ENCODE results near the gene ADGRB3. TPM values are rescaled to one million over a fixed set of nuclear protein-coding genes. Genes with fewer than 3 reads are reported as not detected.

Gene ADGRB3
- total and polyA plus RNA-seq, 2 donors (not counting 1 experiment from before 2014, with no cell fraction given), result not detected

- Histone ChIP-seq H3K79me2 (ENCODE audit: control insufficient read depth, insufficient read depth, low read length) (no peaks in the 10 kb centered on the region), H3K4me2 (replicated peaks; ENCODE audit: low read depth, low read length, poor library complexity, severe bottlenecking) (no peak overlapping the region), H4K20me1 (ENCODE audit: control insufficient read depth, insufficient read depth, low read length, poor library complexity, severe bottlenecking) (no peaks in the 10 kb centered on the region), H3K9ac (ENCODE audit: low read length) (no peak overlapping the region), H3K4me3 (ENCODE audit: control extremely low read depth in 1 of 5, extremely low read depth in 1 of 5, insufficient read depth in 1 of 5, low read depth in 2 of 5, low read length in 4 of 5) (no peak overlapping the region), H3K27me3 (replicated peaks in 1 of 4; ENCODE audit: control extremely low read depth in 1 of 4, control insufficient read depth in 3 of 4, insufficient read depth in 4 of 4, low read length in 3 of 4) (no peaks in the 10 kb centered on the region), H3K4me1 (ENCODE audit: control insufficient read depth in 2 of 2, insufficient read depth in 2 of 2, low read length in 2 of 2) (no peaks in the 10 kb centered on the region), H2AFZ (ENCODE audit: insufficient read depth, low read depth, low read length, poor library complexity, severe bottlenecking) (no peak overlapping the region), H3K36me3 (replicated peaks in 1 of 2; ENCODE audit: control extremely low read depth in 1 of 2, control insufficient read depth in 1 of 2, extremely low read depth in 1 of 2, insufficient read depth in 2 of 2, low read length in 1 of 2) (no peaks in the 10 kb centered on the region), H3K9me3 (ENCODE audit: control extremely low read depth in 1 of 3, control insufficient read depth in 2 of 3, insufficient read depth in 1 of 3, low read length in 2 of 3) (no peaks in the 10 kb centered on the region), H3K27ac (ENCODE audit: low read length in 2 of 2) (no peak overlapping the region)
- CTCF ChIA-PET, result no interaction called here
- Mint-ChIP-seq H3K9me3 (ENCODE audit: insufficient read depth) (no peaks in the 10 kb centered on the region), H3K27ac (no peak overlapping the region), H3K27me3 (no peaks in the 10 kb centered on the region), H3K4me1 (no peaks in the 10 kb centered on the region), H3K4me3 (no peak overlapping the region)
- intact Hi-C loops (cut with micrococcal nuclease), result no loop called here
- ATAC-seq (ENCODE audit: low read depth), result no peak
- no CpG with 5 or more reads among the region's 3 CpGs for WGBS (ENCODE audit: insufficient coverage)
- no peak for DNase-seq
- POLR2A ChIA-PET, result no interaction called here
- no peak for TF ChIP-seq CTCF (IDR thresholded peaks at IDR 0.05)
- TF ChIP-seq EZH2 (IDR thresholded peaks at IDR 0.05; ENCODE audit: borderline replicate concordance, insufficient read depth, low read depth, low read length, poor library complexity, severe bottlenecking), result no peak
These were observed 391.6 kb downstream of the ADGRB3 start for GRCh38 chr6:69026715-69027114.

GRCh38 chr6:69027861-69028260 is 392.8 kb downstream of the ADGRB3 start:
- ATAC-seq (ENCODE audit: low read depth), result no peak
- no CpG with 5 or more reads among the region's 1 CpG for WGBS (ENCODE audit: insufficient coverage)

More at GRCh38 chr6:69027861-69028260, 392.8 kb downstream of the ADGRB3 start:
- no peak overlapping the region for H3K27ac Mint-ChIP-seq
- H3K4me1 Mint-ChIP-seq, result no peaks in the 10 kb centered on the region
- POLR2A ChIA-PET, result no interaction called here
- H3K4me3 ChIP-seq (ENCODE audit: control extremely low read depth in 1 of 5, extremely low read depth in 1 of 5, insufficient read depth in 1 of 5, low read depth in 2 of 5, low read length in 4 of 5), result no peak overlapping the region
- H3K79me2 ChIP-seq (ENCODE audit: control insufficient read depth, insufficient read depth, low read length), result no peaks in the 10 kb centered on the region
- TF ChIP-seq CTCF (IDR thresholded peaks at IDR 0.05), result no peak
- no peak for TF ChIP-seq EZH2 (IDR thresholded peaks at IDR 0.05; ENCODE audit: borderline replicate concordance, insufficient read depth, low read depth, low read length, poor library complexity, severe bottlenecking)
- H3K4me2 ChIP-seq (replicated peaks; ENCODE audit: low read depth, low read length, poor library complexity, severe bottlenecking), result no peak overlapping the region
- intact Hi-C loops (cut with micrococcal nuclease), result no loop called here
- no peaks in the 10 kb centered on the region for H3K27me3 ChIP-seq (replicated peaks in 1 of 4; ENCODE audit: control extremely low read depth in 1 of 4, control insufficient read depth in 3 of 4, insufficient read depth in 4 of 4, low read length in 3 of 4)
- no peaks in the 10 kb centered on the region for H3K4me1 ChIP-seq (ENCODE audit: control insufficient read depth in 2 of 2, insufficient read depth in 2 of 2, low read length in 2 of 2)
- H2AFZ ChIP-seq (ENCODE audit: insufficient read depth, low read depth, low read length, poor library complexity, severe bottlenecking), result no peak overlapping the region
- H3K4me3 Mint-ChIP-seq, result no peak overlapping the region
- no peaks in the 10 kb centered on the region for H3K9me3 Mint-ChIP-seq (ENCODE audit: insufficient read depth)
- CTCF ChIA-PET, result no interaction called here
- no peak overlapping the region for H3K9ac ChIP-seq (ENCODE audit: low read length)
- H4K20me1 ChIP-seq (ENCODE audit: control insufficient read depth, insufficient read depth, low read length, poor library complexity, severe bottlenecking), result no peaks in the 10 kb centered on the region
- no peaks in the 10 kb centered on the region for H3K9me3 ChIP-seq (ENCODE audit: control extremely low read depth in 1 of 3, control insufficient read depth in 2 of 3, insufficient read depth in 1 of 3, low read length in 2 of 3)
- no peaks in the 10 kb centered on the region for H3K27me3 Mint-ChIP-seq
- H3K36me3 ChIP-seq (replicated peaks in 1 of 2; ENCODE audit: control extremely low read depth in 1 of 2, control insufficient read depth in 1 of 2, extremely low read depth in 1 of 2, insufficient read depth in 2 of 2, low read length in 1 of 2), result no peaks in the 10 kb centered on the region
- H3K27ac ChIP-seq (ENCODE audit: low read length in 2 of 2), result no peak overlapping the region
- no peak for DNase-seq
